Breast epithelium (tissue), 3 donors: ENCODE measurements around the gene ZNF23.

ENCODE experiments used
- POLR2AphosphoS5 ChIP-seq, 3 donors: sonication (generic); formaldehyde crosslinking; IDR thresholded peaks; one replicate each; pipeline ENCODE4 v1.6.1; 2017; ENCODE audit warnings: antibody characterized with exemption in 3 of 3
- TF ChIP-seq, protein P1 (sequence below), 3 donors: fragments of 450-650 bp; IDR thresholded peaks; one replicate each; pipeline ENCODE4 v1.5.1; 2016 to 2017; ENCODE audit warnings: antibody characterized with exemption in 3 of 3, mild to moderate bottlenecking in 3 of 3, moderate library complexity in 3 of 3

DNA sequence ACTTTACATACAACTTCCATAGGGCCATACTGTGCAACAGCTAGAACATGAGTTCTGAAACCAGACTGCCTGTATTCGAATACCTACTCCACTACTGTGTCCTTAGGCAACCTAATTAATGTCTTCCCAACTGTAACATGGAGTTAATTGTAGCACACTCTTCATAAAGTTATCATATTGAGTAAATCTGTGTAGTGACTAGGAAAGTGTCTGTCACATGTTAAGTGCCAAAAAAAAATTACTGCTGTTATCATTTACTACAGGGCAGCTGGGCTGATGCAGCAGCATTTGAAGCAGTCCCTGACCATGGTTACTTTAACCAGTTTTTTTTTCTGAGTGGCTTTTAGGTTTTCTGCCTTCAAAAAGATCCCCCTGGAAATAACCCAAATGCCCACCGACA, 10.9 kb upstream of the ZNF23 start:
- TF ChIP-seq POLR2AphosphoS5 (IDR thresholded peaks at IDR 0.05): no peak
- TF ChIP-seq, protein P1, sequence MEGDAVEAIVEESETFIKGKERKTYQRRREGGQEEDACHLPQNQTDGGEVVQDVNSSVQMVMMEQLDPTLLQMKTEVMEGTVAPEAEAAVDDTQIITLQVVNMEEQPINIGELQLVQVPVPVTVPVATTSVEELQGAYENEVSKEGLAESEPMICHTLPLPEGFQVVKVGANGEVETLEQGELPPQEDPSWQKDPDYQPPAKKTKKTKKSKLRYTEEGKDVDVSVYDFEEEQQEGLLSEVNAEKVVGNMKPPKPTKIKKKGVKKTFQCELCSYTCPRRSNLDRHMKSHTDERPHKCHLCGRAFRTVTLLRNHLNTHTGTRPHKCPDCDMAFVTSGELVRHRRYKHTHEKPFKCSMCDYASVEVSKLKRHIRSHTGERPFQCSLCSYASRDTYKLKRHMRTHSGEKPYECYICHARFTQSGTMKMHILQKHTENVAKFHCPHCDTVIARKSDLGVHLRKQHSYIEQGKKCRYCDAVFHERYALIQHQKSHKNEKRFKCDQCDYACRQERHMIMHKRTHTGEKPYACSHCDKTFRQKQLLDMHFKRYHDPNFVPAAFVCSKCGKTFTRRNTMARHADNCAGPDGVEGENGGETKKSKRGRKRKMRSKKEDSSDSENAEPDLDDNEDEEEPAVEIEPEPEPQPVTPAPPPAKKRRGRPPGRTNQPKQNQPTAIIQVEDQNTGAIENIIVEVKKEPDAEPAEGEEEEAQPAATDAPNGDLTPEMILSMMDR (IDR thresholded peaks at IDR 0.05): no peak
